Measurements from ENCODE around the gene TESPA1. TPM values are rescaled to one million over a fixed set of nuclear protein-coding genes. Genes with fewer than 3 reads are reported as not detected.

The TESPA1 gene
- total RNA-seq, 1 experiment from 2014 or later = 0.39 TPM

GRCh38 chr12:55019784-55020183, 35.2 kb upstream of the TESPA1 start, which contains the start of gene NEUROD4 (continued):
- TF ChIP-seq, protein P1, sequence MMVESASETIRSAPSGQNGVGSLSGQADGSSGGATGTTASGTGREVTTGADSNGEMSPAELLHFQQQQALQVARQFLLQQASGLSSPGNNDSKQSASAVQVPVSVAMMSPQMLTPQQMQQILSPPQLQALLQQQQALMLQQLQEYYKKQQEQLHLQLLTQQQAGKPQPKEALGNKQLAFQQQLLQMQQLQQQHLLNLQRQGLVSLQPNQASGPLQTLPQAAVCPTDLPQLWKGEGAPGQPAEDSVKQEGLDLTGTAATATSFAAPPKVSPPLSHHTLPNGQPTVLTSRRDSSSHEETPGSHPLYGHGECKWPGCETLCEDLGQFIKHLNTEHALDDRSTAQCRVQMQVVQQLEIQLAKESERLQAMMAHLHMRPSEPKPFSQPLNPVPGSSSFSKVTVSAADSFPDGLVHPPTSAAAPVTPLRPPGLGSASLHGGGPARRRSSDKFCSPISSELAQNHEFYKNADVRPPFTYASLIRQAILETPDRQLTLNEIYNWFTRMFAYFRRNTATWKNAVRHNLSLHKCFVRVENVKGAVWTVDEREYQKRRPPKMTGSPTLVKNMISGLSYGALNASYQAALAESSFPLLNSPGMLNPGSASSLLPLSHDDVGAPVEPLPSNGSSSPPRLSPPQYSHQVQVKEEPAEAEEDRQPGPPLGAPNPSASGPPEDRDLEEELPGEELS (CRISPR knock-in tag; IDR thresholded peaks at IDR 0.05) = peak; percentile 95
- TF ChIP-seq CBFB (CRISPR knock-in tag; IDR thresholded peaks at IDR 0.05; ENCODE audit: low read depth) (no peak), ZNF219 (CRISPR knock-in tag; IDR thresholded peaks at IDR 0.05; ENCODE audit: borderline replicate concordance) (peak; percentile 92; the same call in 1 of the 2 replicates), ZNF532 (CRISPR knock-in tag; IDR thresholded peaks at IDR 0.05; ENCODE audit: borderline replicate concordance) (0 out of 2 replicates have a peak, but pooled peaks have one; percentile 19), SOX15 (CRISPR knock-in tag; IDR thresholded peaks at IDR 0.05) (no peak), JAZF1 (CRISPR knock-in tag; IDR thresholded peaks at IDR 0.05) (no peak), E2F1 (CRISPR knock-in tag; IDR thresholded peaks at IDR 0.05) (peak; percentile 88; the same call in 1 of the 2 replicates), ELF4 (CRISPR knock-in tag; IDR thresholded peaks at IDR 0.05; ENCODE audit: low read depth) (no peak), CTCF (IDR thresholded peaks at IDR 0.05) (no peak), HMGA2 (CRISPR knock-in tag; IDR thresholded peaks at IDR 0.05) (no peak), ETV6 (CRISPR knock-in tag; IDR thresholded peaks at IDR 0.05) (peak; percentile 93), ATF1 (CRISPR knock-in tag; IDR thresholded peaks at IDR 0.05) (0 out of 2 replicates have a peak, but pooled peaks have one; percentile 47), GRHL2 (CRISPR knock-in tag; IDR thresholded peaks at IDR 0.05; ENCODE audit: insufficient replicate concordance, severe bottlenecking) (no peak), MLX (CRISPR knock-in tag; IDR thresholded peaks at IDR 0.05) (no peak), ZNF416 (CRISPR knock-in tag; IDR thresholded peaks at IDR 0.05) (no peak), ESRRA (CRISPR knock-in tag; IDR thresholded peaks at IDR 0.05; ENCODE audit: borderline replicate concordance) (peak; percentile 84; the same call in 1 of the 2 replicates), GABPB1 (CRISPR knock-in tag; IDR thresholded peaks at IDR 0.05) (no peak)
- TF ChIP-seq, protein P2, sequence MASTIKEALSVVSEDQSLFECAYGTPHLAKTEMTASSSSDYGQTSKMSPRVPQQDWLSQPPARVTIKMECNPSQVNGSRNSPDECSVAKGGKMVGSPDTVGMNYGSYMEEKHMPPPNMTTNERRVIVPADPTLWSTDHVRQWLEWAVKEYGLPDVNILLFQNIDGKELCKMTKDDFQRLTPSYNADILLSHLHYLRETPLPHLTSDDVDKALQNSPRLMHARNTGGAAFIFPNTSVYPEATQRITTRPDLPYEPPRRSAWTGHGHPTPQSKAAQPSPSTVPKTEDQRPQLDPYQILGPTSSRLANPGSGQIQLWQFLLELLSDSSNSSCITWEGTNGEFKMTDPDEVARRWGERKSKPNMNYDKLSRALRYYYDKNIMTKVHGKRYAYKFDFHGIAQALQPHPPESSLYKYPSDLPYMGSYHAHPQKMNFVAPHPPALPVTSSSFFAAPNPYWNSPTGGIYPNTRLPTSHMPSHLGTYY (CRISPR knock-in tag; IDR thresholded peaks at IDR 0.05) = no peak
- TF ChIP-seq, protein P3, sequence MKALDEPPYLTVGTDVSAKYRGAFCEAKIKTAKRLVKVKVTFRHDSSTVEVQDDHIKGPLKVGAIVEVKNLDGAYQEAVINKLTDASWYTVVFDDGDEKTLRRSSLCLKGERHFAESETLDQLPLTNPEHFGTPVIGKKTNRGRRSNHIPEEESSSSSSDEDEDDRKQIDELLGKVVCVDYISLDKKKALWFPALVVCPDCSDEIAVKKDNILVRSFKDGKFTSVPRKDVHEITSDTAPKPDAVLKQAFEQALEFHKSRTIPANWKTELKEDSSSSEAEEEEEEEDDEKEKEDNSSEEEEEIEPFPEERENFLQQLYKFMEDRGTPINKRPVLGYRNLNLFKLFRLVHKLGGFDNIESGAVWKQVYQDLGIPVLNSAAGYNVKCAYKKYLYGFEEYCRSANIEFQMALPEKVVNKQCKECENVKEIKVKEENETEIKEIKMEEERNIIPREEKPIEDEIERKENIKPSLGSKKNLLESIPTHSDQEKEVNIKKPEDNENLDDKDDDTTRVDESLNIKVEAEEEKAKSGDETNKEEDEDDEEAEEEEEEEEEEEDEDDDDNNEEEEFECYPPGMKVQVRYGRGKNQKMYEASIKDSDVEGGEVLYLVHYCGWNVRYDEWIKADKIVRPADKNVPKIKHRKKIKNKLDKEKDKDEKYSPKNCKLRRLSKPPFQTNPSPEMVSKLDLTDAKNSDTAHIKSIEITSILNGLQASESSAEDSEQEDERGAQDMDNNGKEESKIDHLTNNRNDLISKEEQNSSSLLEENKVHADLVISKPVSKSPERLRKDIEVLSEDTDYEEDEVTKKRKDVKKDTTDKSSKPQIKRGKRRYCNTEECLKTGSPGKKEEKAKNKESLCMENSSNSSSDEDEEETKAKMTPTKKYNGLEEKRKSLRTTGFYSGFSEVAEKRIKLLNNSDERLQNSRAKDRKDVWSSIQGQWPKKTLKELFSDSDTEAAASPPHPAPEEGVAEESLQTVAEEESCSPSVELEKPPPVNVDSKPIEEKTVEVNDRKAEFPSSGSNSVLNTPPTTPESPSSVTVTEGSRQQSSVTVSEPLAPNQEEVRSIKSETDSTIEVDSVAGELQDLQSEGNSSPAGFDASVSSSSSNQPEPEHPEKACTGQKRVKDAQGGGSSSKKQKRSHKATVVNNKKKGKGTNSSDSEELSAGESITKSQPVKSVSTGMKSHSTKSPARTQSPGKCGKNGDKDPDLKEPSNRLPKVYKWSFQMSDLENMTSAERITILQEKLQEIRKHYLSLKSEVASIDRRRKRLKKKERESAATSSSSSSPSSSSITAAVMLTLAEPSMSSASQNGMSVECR (CRISPR knock-in tag; IDR thresholded peaks at IDR 0.05; ENCODE audit: borderline replicate concordance) = peak; percentile 99
- TF ChIP-seq, protein P4, sequence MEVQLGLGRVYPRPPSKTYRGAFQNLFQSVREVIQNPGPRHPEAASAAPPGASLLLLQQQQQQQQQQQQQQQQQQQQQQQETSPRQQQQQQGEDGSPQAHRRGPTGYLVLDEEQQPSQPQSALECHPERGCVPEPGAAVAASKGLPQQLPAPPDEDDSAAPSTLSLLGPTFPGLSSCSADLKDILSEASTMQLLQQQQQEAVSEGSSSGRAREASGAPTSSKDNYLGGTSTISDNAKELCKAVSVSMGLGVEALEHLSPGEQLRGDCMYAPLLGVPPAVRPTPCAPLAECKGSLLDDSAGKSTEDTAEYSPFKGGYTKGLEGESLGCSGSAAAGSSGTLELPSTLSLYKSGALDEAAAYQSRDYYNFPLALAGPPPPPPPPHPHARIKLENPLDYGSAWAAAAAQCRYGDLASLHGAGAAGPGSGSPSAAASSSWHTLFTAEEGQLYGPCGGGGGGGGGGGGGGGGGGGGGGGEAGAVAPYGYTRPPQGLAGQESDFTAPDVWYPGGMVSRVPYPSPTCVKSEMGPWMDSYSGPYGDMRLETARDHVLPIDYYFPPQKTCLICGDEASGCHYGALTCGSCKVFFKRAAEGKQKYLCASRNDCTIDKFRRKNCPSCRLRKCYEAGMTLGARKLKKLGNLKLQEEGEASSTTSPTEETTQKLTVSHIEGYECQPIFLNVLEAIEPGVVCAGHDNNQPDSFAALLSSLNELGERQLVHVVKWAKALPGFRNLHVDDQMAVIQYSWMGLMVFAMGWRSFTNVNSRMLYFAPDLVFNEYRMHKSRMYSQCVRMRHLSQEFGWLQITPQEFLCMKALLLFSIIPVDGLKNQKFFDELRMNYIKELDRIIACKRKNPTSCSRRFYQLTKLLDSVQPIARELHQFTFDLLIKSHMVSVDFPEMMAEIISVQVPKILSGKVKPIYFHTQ (CRISPR knock-in tag; IDR thresholded peaks at IDR 0.05) = no peak
